Measurements from ENCODE around the gene NOXO1.

Gene NOXO1

GRCh38 chr16:1993731-1994131, 12.5 kb upstream of the NOXO1 start:
- no peak for DNase-seq

GRCh38 chr16:1992704-1993317, 11.5 kb upstream of the NOXO1 start:
- DNase-seq = no peak

DNA sequence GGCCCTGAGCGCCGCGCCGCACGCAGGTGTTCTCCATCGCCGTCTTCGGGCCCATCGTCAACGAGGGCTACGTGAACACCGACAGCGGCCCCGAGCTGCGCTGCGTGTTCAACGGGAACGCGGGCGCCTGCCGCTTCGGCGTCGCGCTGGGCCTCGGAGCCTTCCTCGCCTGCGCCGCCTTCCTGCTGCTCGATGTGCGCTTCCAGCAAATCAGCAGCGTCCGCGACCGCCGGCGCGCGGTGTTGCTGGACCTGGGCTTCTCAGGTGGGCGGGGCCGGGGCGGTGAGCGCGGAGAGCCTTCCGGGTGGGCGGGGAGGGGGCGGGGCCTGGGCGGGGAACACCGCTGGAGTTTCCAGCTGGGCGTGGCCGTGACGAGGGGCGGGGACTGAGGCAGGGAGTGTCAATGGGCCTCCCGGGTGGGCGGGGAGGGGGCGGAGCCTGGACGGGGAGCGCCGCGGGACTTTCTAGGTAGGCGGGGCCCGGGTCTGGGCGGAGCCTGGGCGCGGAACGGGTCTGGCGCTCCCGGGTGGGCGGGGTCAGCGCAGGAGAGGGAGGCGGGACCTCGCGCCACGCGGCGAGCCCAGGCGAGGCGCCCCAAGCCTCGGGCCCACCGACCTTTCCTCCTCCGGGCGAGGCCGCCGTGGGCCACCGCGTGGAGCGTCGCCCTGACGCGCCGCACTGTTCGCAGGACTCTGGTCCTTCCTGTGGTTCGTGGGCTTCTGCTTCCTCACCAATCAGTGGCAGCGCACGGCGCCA, 10.9 kb upstream of the NOXO1 start:
- no peak for DNase-seq

- DNase-seq = no peak
These were observed 10.3 kb upstream of the NOXO1 start for GRCh38 chr16:1991588-1991947.

DNA sequence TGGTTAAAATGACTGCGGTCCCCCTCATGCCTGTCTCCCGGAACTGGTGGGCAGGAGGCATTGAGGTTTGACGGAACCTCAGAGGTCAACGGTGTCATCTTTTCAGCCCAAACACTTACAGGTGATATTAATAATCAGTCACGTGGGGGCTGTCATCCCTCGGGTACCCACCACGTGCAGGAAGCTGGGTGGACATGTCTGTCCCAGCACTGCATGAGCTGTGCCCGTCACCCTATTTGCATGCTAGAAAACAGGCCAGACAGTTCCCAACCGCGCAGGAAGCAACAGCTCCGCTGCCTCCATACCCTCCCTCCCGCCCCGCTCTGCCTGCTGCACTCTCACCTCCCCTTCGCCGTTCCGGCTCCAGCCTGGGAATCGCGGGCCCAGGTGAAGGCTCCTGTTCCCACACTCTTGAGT, 9.9 kb upstream of the NOXO1 start:
- DNase-seq = no peak

DNA sequence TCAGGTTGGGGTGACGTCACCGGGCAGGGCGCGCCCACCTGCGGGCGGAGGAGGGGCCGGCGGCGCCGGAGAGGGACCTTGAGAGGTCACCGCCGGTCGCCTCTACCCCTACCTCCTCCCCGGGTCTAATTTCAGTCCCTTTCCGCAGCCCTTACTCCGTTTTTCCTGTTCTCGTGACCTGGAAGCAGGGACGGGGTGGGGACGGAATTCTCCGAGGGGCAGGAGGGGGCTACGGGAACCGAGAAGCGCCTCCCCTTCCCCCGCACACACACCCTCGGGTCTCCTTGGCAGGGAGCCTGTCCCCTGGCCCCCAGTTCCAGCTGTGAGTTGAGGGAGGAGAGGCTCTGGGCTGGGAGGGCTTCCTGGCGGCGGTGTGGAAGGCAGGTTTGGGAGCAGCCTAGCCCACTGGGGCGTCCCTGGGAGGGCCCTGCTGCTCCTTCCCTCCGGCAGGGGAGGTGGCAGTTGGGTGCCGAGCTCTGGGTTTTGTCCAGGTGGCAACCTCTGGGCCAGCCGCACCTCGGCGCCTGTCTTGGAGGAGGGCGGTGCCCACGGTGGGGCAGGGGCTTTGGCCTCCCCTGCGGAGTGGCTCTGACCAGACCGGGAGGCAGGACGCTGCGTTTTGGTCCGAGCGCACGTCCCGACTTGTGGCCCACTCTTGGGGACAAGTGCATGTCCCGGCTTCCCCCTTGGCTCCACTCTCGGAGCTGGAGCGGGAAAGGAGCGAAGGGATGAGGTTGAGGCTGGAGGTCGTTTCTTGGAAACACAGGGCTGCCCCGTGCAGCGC, 9.3 kb upstream of the NOXO1 start:
- no peak for DNase-seq

GRCh38 chr16:1990101-1990350, 8.8 kb upstream of the NOXO1 start:
- no peak for DNase-seq

- DNase-seq = no peak
These were observed 8.2 kb upstream of the NOXO1 start, which contains the start of gene SYNGR3 for GRCh38 chr16:1989209-1990100. TSS of gene SYNGR3 (plus strand) at chr16:1989970. CDS start at chr16:1990103, 133 bp downstream.

DNA sequence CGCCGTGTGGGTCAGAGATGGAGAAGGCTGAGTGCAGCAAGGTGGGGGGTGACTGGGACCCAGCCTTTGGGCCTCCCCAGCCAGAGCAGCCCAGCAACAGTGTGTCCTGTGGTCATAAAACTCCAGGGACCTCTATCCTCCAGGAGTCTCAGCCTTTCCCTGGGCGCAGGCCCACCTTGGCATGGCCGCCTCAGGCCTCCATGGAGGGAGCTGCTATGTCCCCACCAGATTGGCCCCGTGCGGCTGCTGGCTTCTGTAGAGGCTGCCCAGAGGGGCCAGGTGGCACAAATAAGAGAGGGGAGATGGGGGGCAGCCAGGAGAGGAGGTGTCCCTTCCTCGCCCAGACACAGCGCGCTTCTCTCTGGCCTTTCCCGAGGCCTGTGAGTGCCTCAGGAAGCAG, 5.9 kb upstream of the NOXO1 start:
- no peak for DNase-seq

DNA sequence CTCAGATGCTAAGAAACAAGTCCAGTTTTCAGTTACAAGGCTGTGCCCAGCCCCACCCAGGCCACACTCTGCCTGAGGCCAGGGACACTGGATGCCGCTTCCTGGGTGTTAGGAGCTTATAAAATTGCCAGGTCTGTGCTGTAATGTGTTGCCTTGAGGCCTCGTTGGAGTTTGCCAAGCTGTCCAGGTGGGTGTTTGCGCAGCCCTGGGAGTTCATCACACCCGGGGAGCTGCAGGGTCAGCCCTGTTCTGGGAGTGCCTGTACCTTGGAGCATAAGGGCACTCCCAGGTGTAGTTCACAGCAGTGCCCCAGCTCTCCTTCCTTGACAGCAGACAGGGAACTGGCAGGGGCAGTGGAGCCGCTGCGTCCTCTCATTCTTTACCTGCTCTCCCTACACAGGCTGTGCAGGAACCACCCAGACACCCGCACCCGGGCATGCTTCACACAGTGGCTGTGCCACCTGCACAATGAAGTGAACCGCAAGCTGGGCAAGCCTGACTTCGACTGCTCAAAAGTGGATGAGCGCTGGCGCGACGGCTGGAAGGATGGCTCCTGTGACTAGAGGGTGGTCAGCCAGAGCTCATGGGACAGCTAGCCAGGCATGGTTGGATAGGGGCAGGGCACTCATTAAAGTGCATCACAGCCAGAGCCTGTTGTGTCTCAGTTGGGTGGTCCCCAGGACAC, 4.3 kb upstream of the NOXO1 start:
- no peak for DNase-seq

GRCh38 chr16:1984347-1985225, 3.3 kb upstream of the NOXO1 start:
- no peak for DNase-seq

GRCh38 chr16:1983544-1984346, 2.5 kb upstream of the NOXO1 start, which contains the start of gene GFER:
TSS of gene GFER (plus strand) at chr16:1984193. CDS start at chr16:1984219, 26 bp downstream.
- peak; percentile 77 for DNase-seq

- DNase-seq = no peak
These were observed 1.8 kb upstream of the NOXO1 start for GRCh38 chr16:1982991-1983543.

GRCh38 chr16:1982013-1982433, 754 bp upstream of the NOXO1 start:
- DNase-seq = no peak

DNA sequence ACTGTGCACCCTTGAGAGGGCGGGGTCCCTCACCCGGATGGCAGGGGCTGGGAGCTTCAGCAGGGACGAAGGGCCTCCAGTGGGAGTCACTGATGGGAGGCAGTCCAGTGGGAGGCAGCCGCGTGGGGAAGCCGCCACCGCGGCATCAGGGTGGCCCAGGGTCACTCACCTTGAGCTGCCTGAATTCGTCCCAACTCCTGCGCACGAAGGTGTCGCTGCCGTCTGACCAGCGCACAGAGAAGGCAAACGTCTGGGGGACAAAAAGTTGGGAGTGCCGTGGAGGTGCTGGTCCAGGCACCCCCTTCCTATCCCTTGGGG, 540 bp downstream of the NOXO1 start:
- DNase-seq = no peak

GRCh38 chr16:1980030-1980769, 1.1 kb downstream of the NOXO1 start:
- no peak for DNase-seq

GRCh38 chr16:1979271-1980029, 1.8 kb downstream of the NOXO1 start:
- no peak for DNase-seq

DNA sequence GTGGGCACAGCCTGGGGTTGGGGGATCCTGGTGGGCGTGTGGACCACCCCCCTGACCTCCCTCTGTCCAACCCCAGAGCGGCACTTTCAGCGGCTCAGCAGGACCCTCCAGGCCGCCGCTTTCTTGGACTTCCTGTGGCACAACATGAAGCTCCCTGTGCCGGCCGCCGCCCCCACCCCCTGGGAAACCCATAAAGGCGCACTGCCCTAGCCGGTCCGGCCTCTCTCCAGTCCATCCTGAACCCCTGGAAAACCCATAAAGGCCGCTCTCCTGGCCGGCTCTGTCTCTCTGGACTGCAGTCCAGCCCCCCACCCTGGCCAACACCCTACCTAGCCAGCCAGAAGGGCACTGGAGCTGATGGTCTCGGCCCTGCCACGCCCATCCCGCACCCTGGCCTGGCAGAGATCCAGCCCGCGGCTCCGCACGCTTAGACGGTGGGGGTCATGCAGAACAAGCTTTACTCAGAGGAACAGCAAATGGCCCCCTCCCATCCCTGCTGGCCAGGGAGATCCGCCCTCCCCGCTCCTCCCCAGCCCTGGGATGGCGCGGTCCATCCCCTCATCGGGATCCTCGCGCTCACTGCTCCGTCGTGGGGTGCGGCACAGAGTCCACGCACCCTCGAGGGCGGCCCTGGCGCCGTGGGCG, 2.7 kb downstream of the NOXO1 start:
- DNase-seq = no peak

All from cortex of kidney (tissue), 1 donor.